Neutrophil (primary cell): ENCODE results near the gene APOC4.

Experiments
- H3K27ac ChIP-seq: fragments of 200-600 bp; sonication (generic); 2 replicates; pipeline ENCODE4 v1.5.1; 2016; ENCODE audit warnings: mild to moderate bottlenecking, moderate library complexity
- H3K27me3 ChIP-seq: fragments of 200-600 bp; sonication (generic); 2 replicates; pipeline ENCODE4 v1.6.0; 2016; ENCODE audit warnings: mild to moderate bottlenecking
- H3K36me3 ChIP-seq: fragments of 200-600 bp; sonication (generic); 2 replicates; pipeline ENCODE4 v1.5.1; 2017
- H3K4me1 ChIP-seq, 2 experiments: fragments of 200-600 bp in 1 of 2; sonication (generic) in 1 of 2; 1 replicate in 1 of 2; 2 replicates in 1 of 2; pipeline versions ENCODE4 v1.5.1 to v1.6.1; 2013 to 2016; ENCODE audit warnings: low read depth in 1 of 2, low read length in 1 of 2, mild to moderate bottlenecking in 1 of 2, moderate library complexity in 1 of 2; ENCODE audit not compliant: control insufficient read depth in 1 of 2, insufficient read depth in 1 of 2
- H3K4me3 ChIP-seq, 2 experiments: fragments of 200-600 bp in 1 of 2; sonication (generic) in 1 of 2; 1 replicate in 1 of 2; 2 replicates in 1 of 2; pipeline ENCODE4 v1.5.1; 2013 to 2016; ENCODE audit warnings: low read depth in 1 of 2, low read length in 1 of 2, mild to moderate bottlenecking in 1 of 2, moderate library complexity in 1 of 2
- H3K9me3 ChIP-seq: fragments of 200-600 bp; sonication (generic); 2 replicates; pipeline ENCODE4 v1.5.1; 2016
- TF ChIP-seq, protein P1 (sequence below): fragments of 200-600 bp; sonication (generic); IDR thresholded peaks from 2 replicates; pipeline ENCODE4 v1.5.1; 2016; ENCODE audit warnings: antibody characterized with exemption

Gene APOC4

DNA sequence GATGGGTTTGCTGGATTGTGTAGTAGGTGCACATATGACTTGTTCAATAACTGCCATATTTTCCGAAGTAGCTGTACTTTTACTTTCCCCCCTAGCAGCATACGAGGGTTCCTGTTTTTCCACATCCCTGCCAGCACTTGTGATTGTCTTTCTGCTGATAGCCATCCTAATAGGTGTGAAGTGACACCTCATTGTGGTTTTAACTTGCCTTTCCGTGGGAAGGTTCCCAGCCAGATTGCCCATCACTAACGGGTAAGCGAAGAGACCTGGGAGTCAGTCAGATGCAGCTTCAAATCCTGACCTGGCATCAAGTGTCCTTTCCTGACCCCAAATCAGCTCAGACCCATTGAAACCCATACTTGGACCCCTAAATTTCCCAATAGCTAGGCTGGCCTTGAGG is 17.7 kb downstream of the APOC4 start:
- Histone ChIP-seq H3K9me3 (no peaks in the 10 kb centered on the region), H3K36me3 (peaks cover 36% of the 10 kb centered on the region), H3K4me1 (peaks cover 17% of the 10 kb centered on the region in 2 experiments), H3K27me3 (no peaks in the 10 kb centered on the region), H3K4me3 (no peak overlapping the region), H3K27ac (no peak overlapping the region)
- TF ChIP-seq, protein P1, sequence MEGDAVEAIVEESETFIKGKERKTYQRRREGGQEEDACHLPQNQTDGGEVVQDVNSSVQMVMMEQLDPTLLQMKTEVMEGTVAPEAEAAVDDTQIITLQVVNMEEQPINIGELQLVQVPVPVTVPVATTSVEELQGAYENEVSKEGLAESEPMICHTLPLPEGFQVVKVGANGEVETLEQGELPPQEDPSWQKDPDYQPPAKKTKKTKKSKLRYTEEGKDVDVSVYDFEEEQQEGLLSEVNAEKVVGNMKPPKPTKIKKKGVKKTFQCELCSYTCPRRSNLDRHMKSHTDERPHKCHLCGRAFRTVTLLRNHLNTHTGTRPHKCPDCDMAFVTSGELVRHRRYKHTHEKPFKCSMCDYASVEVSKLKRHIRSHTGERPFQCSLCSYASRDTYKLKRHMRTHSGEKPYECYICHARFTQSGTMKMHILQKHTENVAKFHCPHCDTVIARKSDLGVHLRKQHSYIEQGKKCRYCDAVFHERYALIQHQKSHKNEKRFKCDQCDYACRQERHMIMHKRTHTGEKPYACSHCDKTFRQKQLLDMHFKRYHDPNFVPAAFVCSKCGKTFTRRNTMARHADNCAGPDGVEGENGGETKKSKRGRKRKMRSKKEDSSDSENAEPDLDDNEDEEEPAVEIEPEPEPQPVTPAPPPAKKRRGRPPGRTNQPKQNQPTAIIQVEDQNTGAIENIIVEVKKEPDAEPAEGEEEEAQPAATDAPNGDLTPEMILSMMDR = no peak

DNA sequence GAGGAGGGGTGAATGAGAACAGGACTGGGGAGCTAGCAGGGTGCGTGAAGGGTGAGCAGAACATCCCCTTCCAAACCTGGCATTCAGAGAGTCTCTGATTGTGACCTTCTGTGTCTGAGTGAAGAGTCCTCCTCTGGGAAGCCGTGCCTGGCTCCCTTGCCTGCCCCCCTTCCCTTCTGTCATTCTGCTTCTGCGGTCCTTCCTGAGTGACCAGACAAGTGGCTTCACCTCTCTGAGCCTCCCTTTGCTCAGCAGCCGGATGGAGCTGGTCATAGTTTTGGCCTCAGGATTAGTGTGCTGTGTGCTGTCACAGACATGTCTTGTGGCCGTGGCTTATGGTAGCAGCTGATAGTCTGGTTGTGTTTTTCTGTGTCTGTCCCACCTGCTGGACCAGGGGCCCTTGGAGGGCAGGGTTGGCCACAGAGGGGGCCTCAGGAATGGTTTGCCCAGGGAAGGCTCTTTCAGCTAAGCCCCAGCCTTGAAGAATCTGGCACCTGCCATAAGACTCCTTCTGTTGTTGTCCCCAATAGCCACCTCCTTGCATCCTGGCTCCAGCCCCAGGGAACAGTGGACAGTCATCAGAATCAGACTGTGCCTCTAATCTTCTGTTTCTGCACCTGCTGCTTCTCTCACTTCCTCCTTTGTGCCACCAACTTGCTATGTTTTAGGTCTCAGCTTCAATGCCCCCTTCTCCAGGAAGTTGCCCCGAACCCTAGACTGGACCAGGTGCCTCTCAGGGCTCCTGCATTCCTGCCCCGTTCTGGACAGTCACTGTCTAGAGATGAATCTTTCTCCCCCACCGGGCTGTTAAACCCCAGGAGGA is 19.1 kb downstream of the APOC4 start:
- no peak overlapping the region for H3K27ac ChIP-seq
- peaks cover 48% of the 10 kb centered on the region for H3K36me3 ChIP-seq
- TF ChIP-seq, protein P1 = no peak
- H3K4me1 ChIP-seq = peaks cover 9% of the 10 kb centered on the region in 2 experiments
- H3K27me3 ChIP-seq = no peaks in the 10 kb centered on the region
- no peak overlapping the region for H3K4me3 ChIP-seq
- H3K9me3 ChIP-seq = no peaks in the 10 kb centered on the region

DNA sequence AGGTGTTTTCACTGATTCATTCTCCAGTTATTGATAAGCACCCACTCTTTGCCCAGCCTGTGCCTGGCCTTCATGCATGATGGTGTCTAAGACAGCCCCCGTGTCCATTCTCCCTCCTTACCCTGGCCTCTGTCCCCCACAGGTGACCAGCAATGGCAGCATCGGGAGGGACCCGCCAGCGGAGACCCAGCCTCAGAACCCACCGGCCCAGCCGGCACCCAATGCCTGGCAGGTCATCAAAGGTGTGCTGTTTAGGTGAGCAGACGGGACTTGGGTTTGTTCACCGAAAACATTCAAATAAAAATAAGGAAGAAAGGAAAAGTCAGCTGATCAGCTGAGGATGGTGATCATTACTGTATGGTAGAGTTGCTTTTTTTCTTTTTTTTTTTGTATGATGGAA is 19.8 kb downstream of the APOC4 start:
- TF ChIP-seq, protein P1 = no peak
- Histone ChIP-seq H3K9me3 (no peaks in the 10 kb centered on the region), H3K36me3 (peaks cover 52% of the 10 kb centered on the region), H3K27ac (no peak overlapping the region), H3K4me1 (peaks cover 2% of the 10 kb centered on the region in 2 experiments), H3K27me3 (no peaks in the 10 kb centered on the region), H3K4me3 (no peak overlapping the region)

DNA sequence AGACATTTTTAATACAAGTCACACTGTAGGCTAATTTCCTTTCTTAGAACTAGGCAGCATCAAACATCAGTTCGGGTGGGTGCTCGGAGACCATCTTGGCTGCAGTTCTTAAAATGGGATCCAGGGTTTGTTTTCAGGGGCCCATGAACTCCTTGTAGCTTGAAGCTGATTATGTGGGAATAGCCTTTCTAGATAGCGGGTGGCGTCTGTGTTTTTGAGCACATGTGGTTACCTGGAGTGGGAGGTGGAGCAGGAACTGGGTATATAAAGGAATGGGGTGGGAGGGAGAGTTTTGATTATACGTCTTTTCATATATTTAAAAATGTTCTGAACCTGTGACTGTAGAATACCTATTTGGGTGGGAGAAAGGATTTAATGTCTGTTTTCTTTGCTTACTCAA is 26.1 kb downstream of the APOC4 start:
- no peaks in the 10 kb centered on the region for H3K27me3 ChIP-seq
- H3K9me3 ChIP-seq = no peaks in the 10 kb centered on the region

DNA sequence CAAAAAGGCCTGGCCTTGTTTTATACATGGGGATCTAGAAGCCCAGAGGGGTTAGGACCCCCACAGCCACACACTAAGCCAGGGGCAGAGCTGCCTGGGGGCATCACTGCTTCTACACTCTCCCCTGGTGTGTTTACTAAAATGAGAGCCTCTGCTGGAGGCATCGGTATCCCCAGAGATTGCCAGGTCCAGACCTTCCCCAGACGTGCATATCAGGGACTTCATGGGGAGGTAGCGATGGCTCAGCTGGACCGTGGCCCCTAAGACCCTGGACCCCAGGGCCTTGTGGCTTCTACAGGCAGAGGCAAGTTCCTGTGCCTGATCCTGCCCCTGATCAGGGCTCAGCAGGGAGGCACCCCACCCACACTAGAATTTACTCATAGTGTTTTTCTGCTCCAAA is 26.6 kb downstream of the APOC4 start:
- H3K9me3 ChIP-seq = no peaks in the 10 kb centered on the region
- no peaks in the 10 kb centered on the region for H3K4me1 ChIP-seq
- no peak overlapping the region for H3K4me3 ChIP-seq
- TF ChIP-seq, protein P1 = no peak
- peaks cover 49% of the 10 kb centered on the region for H3K36me3 ChIP-seq
- H3K27me3 ChIP-seq = no peaks in the 10 kb centered on the region
- no peak overlapping the region for H3K27ac ChIP-seq

More for the DNA sequence above, 26.1 kb downstream of the APOC4 start:
- peaks cover 50% of the 10 kb centered on the region for H3K36me3 ChIP-seq
- H3K27ac ChIP-seq = no peak overlapping the region
- H3K4me1 ChIP-seq = no peaks in the 10 kb centered on the region
- TF ChIP-seq, protein P1 = no peak
- no peak overlapping the region for H3K4me3 ChIP-seq
